Activated T-cell treated with anti-CD3 and anti-CD28 coated beads for 4 hours (primary cell): Measurements from ENCODE around the gene HSD17B4.
"Not testable (repeated sequence)": the region's sequence is repeated elsewhere in the genome, so short reads cannot be mapped to it uniquely, and the experiment has no call there.

ENCODE experiments used
- DNase-seq: peaks from one replicate; pipeline ENCODE4 v3.0.0-alpha.2; 2020

The HSD17B4 gene

DNA sequence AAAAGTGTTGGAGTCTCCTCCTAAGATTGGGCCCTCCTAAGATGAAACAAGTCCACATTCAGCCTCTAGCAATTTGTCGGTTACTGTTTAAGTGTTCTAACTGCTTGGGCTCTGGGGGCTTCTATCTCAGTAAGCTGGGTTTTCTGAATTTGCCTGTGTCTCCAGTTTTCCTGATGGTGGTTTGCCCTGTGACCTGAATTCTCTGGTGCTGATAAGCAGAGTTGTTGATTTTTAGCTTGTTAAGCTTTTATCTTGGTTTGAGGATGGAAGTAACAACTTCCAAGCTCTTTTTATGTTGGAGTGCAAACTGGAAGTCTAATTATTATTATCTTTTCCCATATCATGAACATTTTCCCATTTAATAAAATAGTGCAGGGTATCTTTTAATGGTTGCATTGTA lies 30.9 kb downstream of the HSD17B4 start:
- DNase-seq, result no peak

DNA sequence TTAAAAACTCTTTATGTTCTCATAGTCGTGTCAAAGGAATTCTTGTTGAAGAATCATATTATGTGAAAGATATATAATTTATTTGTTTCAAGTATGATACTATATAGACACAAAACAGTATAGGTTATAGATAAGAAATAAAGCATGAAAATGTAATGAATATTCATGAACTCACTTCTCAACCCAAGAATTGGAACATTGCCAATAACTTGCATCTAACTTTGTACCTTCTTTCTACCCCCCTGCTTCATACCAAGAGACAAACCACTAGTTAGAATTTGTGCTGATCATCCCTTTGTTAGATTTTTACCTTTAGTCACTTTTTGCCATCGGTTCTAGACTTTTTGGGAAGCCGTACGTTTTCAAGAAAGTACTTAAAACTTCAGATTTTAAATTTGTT lies 32.6 kb downstream of the HSD17B4 start:
- no peak for DNase-seq

DNA sequence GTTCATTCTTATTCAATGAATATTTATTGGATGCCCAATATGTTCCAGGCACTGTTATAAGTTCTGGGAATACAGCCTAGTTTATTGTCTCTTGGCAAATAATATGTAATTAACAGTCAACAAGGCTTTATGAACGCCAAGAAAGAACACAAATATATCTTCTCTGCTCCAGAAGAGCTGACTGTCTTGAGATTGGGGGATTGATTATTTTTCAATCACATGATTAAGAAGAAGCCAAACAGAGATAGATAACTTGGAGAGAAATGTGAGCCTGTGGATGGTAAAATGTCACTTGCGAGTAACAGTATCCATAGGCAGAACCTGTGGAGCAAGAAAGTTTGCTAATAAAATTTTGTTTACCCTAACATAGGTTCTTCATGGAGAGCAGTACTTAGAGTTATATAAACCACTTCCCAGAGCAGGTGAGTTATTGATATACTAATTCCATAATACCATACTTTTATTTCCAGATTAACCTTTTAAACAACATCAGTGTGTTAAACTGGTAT lies 49.4 kb downstream of the HSD17B4 start:
- DNase-seq, result no peak

DNA sequence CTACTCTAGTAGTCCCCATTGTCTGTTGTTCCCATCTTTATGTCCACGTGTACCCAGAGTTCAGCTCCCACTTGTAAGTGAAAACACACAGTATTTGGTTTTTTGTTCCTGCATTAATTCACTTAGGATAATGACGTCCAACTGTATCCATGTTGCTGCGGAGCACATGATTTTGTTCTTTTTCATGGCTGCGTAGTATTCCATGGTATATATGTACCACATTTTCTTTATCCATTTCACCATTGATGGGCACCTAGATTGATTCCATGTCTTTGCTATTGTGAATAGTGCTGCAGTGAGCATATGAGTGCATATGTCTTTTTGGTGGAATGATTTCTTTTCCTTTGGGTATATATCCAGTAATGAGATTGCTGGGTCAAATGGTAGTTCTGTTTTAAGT lies 51.6 kb downstream of the HSD17B4 start:
- not testable (repeated sequence) for DNase-seq

DNA sequence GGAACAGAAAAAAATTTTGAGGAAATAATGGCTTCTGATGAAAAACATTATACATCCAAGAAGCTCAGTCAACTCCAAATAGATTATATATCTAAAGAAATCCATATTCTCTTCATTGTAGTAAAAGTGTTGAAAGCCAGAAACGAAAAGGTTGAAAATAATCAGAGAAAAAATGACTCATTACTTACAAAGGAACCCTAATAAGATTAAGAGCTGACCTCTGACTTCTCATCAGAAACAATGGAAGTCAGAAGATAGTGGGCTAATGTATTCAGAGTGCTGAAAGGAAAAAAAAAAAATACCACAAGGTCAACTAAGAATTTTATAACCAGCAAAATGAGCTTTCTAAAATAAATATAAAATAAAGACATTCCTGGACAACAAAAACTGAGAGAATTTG lies 60.0 kb downstream of the HSD17B4 start:
- DNase-seq, result no peak

DNA sequence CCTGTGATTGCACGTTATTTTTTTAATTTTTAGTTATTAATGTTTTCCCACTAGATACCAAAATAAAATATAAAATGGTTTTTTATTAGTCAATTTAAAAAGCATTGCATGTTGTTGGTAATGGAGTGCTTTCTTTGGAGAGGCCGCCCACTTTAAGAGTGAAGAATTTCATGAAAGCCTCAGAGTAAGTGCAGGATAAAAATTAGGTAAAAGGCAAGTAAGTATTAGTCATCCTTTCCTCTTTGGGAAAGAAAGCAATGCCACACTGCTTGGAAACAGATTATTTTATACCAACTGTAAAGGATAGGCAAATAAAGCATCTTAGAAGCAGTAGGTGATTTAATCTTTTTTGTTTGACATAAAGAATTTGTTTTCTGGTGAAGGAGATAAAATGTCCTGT lies 62.9 kb downstream of the HSD17B4 start:
- no peak for DNase-seq

DNA sequence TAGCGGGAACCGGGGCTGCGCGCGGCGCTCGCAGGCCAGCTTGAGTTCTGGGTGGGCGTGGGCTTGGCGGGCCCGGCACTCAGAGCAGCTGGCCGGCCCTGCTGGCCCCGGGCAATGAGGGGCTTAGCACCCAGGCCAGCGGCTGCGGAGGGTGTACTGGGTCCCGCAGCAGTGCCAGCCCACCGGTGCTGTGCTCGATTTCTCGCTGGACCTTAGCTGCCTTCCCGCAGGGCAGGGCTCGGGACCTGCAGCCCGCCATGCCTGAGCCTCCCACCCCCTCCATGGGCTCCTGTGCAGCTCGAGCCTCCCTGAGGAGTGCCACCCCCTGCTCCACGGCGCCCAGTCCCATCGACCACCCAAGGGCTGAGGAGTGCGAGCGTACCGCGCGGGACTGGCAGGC lies 64.8 kb downstream of the HSD17B4 start:
- DNase-seq, result not testable (repeated sequence)

DNA sequence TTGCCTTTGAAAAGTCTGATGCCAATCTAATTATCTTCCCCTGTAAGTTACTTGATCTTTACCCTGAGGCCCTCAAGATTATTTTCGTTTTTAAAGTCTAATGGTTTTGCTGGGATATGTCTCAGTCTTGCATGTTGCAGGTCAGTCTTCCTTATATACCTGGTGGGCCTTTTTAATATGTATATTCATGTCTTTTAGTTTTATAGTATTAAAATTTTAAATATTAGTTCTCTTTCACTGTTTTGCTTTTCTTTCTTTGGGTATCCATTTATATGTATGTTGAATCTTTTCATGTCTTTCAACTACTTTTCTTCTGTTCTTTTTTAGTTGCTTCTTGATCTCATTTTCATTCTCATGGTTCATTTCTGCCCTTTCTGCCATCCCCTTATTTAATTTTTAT lies 68.9 kb downstream of the HSD17B4 start:
- no peak for DNase-seq

DNA sequence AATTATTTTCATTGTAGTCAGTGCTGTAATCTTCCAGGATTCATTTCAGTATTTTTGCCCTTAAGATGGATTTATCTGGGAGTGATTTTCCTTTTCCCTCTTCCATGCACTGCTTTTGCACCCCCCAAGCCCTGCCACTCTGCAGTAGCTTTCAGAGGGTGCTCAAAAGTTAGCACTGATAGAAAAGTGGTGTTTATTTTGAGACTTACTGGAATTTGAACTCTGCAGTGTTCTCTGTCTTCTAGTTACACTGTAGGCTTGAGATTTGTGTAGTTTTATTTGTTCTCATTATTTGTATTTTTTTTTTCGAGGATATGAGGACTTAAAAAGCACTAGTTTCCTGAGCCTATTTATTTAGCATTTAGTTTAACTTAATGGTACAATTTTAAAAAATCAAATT lies 70.5 kb downstream of the HSD17B4 start:
- no peak for DNase-seq

DNA sequence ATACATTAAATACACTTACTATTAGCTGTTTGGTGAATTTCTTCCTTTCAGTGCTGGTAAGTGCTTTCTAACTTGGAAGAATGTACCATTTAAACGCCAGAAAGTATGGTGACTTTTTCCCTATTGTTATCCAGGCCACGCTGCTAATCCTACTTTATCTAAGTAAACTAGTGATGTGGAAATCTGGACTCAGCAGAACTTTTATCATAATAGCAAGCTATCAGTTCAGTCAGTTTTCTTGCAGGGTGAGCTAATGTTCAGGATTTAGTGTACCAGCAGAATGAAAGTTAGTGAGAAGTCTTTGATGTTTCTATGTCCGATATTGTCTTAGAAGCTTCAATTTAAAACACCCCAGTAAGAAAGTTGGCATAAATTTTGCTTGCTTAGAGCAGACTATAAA lies 72.2 kb downstream of the HSD17B4 start:
- no peak for DNase-seq

DNA sequence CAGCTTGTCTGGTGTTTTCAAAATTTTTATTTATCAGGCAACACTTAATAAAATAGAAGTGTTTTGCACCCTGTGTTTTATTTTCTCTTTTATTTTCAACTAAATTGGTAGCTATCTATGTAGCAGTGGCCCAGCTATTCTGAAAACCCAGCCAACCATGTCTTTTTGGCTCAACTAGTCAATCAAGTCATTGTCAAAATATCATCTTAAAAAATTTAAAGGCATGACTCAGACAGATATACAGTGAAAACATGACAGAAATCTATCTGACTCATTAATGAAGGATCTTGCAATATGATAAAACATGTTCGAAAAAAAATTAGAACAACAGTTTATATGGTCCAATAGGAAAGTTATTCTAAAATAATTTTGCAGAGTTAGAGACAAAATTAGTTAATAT lies 75.1 kb downstream of the HSD17B4 start:
- DNase-seq, result no peak

DNA sequence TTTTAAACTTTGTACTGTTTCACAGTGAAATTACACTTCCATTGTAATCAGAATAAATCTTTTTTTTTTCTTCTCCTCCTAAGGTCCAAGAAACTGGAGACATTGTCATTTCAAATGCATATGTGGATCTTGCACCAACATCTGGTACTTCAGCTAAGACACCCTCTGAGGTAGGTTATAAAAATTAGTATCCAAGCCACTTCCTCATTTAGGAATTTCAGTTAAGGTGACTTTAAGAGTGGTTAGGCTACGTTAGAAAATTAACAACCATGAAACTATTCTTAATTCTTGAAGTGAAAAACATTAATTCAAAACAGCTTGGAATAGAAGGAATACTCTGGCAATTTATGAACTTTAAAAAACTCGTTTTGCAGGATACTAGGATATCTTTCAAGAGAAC lies 77.5 kb downstream of the HSD17B4 start:
- DNase-seq, result no peak

DNA sequence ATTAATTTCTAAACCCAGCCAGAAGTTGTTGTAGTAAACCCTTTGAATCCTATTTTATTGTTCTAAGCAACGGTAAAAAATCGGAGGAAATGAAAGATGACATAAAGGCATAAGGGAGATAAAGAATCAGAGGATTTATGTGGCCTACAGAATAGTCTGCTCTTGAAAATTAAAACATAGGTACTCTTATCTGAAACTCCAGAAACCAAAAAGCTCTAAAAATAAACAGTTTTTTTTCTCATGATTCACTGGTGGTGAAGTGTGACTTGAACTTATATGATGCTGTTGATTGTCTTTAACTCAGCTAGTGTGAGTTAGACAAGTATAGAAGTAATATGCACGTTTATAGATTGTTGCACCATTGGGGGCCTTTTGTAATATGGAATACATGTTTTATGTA lies 80.3 kb downstream of the HSD17B4 start:
- DNase-seq, result no peak

DNA sequence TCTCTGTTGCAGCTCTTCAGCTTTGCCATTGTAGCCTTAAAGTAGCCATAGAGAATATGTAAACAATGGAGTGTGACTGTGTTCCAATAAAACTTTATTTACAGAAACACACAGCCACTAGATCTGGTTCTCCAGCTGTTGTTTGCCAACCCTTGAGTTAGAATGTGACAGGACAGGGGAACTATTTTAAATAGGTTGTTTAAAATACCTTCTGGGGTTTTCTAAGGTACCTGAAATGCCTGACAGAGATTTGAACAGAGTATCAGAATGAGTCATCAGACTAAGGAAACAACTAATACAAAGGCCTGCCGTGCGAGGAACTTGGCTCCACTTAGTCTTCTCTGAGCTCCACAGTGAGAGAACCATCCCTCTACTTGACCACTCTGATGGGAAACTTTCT lies 85.4 kb downstream of the HSD17B4 start:
- no peak for DNase-seq

DNA sequence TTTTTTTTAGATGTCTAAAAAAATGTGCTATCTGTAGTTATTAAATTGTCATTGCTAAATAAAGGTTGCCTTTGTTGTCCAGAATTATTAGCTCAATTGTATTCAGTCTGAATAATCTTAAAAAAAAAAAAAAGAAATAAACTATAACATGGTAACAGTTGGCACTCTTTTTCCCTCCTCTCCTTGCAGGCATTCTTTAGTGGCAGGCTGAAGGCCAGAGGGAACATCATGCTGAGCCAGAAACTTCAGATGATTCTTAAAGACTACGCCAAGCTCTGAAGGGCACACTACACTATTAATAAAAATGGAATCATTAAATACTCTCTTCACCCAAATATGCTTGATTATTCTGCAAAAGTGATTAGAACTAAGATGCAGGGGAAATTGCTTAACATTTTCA lies 89.4 kb downstream of the HSD17B4 start:
- no peak for DNase-seq

DNA sequence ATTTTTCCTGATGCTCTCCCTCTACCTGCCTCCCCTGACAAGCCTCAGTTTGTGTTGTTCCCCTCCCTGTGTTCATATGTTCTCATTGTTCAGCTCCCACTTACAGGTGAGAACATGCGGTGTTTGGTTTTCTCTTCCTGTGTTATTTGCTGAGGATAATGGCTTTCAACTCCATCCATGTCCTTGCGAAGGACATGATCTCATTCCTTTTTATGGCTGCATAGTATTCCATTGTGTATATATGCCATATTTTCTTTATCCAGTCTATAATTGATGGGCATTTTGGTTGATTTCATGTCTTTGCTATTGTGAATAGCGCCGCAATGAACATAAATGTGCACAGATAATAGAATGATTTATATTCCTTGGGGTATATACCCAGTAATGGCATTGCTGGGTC lies 99.5 kb downstream of the HSD17B4 start:
- no peak for DNase-seq

DNA sequence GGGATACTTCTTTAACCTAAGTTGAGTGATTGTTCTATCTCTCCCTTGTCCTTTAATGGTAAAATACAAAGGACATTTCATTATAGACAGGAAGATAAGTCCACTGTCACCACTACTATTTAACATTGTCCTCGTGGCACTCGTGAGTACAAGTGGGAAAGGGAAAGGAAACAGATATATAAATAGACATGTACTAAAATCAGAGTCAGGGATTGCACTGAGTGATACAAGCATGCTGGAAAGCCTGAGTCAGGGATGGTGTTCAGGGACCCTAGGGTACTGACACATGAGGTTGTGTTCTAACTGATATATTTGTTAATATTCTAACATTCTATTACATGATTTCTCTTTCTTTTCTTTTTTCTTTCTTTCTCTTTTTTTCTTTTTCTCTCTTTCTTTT lies 102.3 kb downstream of the HSD17B4 start:
- no peak for DNase-seq

DNA sequence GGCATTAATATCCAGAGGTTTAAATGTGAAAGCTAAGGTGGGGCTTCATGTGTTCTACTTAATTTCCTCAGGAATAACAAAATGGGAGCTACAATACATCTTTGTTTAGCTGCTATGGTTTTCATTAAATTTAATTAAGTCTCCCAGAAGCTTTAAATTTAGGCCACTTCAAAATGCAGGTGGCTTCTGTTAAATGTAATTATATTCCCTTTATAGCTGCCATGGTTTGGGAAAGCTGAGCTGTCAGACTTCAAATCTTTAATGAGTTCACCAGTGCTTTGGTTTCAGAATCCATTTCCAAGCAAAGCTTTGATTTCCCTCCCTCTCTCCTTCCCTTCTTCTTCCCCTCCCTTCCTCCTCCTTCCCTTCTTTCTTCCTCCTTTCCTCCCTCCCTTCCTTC lies 118.6 kb downstream of the HSD17B4 start:
- DNase-seq, result no peak

DNA sequence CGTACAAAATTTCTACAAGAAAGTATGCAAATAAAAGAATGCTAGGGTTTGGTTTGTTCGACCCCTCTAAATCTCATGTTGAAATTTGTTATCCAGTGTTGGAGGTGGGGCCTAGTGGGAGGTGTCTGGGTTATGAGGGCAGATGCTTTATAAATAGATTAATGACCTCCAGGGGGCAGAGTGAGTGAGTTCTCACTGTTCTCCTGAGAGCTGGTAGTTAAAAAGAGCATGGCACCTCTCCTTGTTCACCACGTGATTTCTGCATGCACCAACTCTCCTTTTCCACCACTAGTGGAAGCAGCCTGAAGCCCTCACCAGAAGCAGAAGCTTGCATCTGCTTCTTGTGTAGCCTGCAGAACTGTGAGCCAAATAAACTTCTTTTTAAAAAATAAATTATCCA lies 126.6 kb downstream of the HSD17B4 start:
- DNase-seq, result no peak

DNA sequence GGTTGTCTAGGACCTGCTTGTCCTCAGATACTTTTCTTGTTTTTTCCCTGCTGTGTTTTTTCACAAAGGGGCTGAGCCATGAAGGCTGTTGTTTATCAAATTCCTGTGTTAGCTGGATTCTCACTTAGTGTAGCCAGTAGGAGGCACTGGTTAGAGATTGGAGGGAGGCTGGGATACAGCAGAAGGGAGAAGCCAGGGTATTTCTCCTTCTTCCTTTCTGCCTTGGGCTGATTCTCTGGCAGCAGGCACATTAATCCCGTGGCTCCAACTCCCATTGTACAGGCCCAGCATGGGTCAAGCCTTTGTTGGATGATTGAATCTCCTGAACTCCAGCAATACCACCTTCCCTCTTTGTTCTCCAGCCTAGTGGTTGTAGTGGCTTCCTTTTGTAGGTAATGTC lies 130.7 kb downstream of the HSD17B4 start:
- DNase-seq, result no peak

DNA sequence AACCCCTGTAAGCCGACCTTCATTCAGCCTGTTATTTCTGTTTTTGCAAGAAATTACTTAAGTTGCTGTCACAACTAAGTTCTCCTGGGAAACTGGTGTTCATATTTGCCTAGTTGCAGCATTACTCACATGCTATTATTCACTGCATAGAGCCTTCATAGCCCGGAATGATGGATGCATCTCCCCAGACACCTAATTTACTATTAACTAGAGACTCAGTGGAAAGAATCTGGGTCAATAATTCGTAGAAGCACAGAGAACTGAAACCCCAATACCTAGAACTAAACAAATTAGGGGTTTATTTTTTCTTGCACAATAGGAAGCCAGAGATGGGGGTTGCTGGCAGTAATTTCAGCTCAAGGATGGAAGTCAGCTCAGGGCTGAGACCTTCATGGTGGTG lies 131.4 kb downstream of the HSD17B4 start:
- DNase-seq, result no peak
